ENCODE results near the gene ERCC6. TPM values are rescaled to one million over a fixed set of nuclear protein-coding genes. Genes with fewer than 3 reads are reported as not detected.

Gene ERCC6
- total and polyA plus RNA-seq, 10 of the 15 experiments (the other 5 are each of a cell fraction or from before 2014, with no cell fraction given): 4.3 to 15.6 (median 7.8) TPM

DNA sequence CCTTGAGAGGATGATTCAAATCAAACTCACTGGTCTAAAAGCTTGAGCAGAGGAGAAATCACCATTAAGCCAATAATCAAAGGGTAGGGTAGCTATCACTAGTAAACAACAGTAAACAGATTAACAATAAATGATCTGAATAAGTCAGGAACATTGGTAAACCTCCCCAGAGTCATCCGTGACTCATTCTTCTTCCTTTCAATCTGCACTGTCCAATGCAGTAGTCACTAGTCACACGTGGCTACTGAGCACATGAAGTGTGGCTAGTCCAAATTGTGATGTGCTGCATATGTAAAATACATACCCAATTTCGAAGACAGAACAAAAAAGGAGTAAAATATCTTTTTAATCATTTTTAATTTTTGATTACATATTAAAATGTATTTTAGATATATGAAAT lies 64.0 kb downstream of the ERCC6 start:
- CTCF ChIA-PET: no interaction called here
- Histone ChIP-seq H3K79me2 (ENCODE audit: control insufficient read depth, insufficient read depth, low read length) (no peaks in the 10 kb centered on the region), H3K4me1 (ENCODE audit: control insufficient read depth, insufficient read depth, low read length) (no peaks in the 10 kb centered on the region), H3K4me2 (ENCODE audit: control insufficient read depth, insufficient read depth) (no peak overlapping the region), H3K36me3 (ENCODE audit: control insufficient read depth in 2 of 2, insufficient read depth in 2 of 2, low read length in 1 of 2) (peaks cover 6 to 11% of the 10 kb centered on the region in 2 experiments), H3K27ac (ENCODE audit: control insufficient read depth, insufficient read depth) (no peak overlapping the region), H3K27me3 (replicated peaks in 1 of 2; ENCODE audit: control insufficient read depth in 2 of 2, insufficient read depth in 2 of 2, low read length in 1 of 2) (no peaks in the 10 kb centered on the region), H2AFZ (ENCODE audit: control insufficient read depth, low read depth, low read length) (no peak overlapping the region), H3K4me3 (no peak overlapping the region), H4K20me1 (ENCODE audit: control insufficient read depth, insufficient read depth) (no peaks in the 10 kb centered on the region), H3K9me3 (replicated peaks; ENCODE audit: control insufficient read depth, insufficient read depth, low read length) (no peaks in the 10 kb centered on the region), H3K9ac (ENCODE audit: control insufficient read depth, insufficient read depth, low read length) (no peak overlapping the region)
- intact Hi-C loops (cut with micrococcal nuclease; ENCODE audit: unreplicated experiment): no loop called here
- FAIRE-seq (no peak), ATAC-seq (no peak), DNase-seq (ENCODE audit: low read depth, low spot score) (no peak)
- no TSS peak for BruUV-seq (replicated peaks)
- in situ Hi-C loops (cut with MboI): no loop called here
- SMC1A ChIA-PET (ENCODE audit: uncharacterized antibody, unreplicated experiment): no interaction called here
- 58% methylated on average over 3 of the region's 3 CpGs for WGBS (ENCODE audit: insufficient coverage, insufficient replicate concordance, low lambda C conversion rate, missing lambda C conversion rate)
- POLR2A ChIA-PET: no interaction called here
- RAD21 ChIA-PET (ENCODE audit: unreplicated experiment): no interaction called here
- no peak for TF ChIP-seq CREB1 (IDR thresholded peaks at IDR 0.05; ENCODE audit: low read depth)
- TF ChIP-seq ATF7 (IDR thresholded peaks at IDR 0.05; ENCODE audit: low read depth): no peak
- TF ChIP-seq, protein P1, sequence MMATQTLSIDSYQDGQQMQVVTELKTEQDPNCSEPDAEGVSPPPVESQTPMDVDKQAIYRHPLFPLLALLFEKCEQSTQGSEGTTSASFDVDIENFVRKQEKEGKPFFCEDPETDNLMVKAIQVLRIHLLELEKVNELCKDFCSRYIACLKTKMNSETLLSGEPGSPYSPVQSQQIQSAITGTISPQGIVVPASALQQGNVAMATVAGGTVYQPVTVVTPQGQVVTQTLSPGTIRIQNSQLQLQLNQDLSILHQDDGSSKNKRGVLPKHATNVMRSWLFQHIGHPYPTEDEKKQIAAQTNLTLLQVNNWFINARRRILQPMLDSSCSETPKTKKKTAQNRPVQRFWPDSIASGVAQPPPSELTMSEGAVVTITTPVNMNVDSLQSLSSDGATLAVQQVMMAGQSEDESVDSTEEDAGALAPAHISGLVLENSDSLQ (IDR thresholded peaks at IDR 0.05): no peak
- no peak for TF ChIP-seq EGR1 (IDR thresholded peaks at IDR 0.05; ENCODE audit: borderline replicate concordance in 1 of 2, low read depth in 2 of 2, low read length in 2 of 2)
- TF ChIP-seq CHD1 (IDR thresholded peaks at IDR 0.05; ENCODE audit: low read depth, low read length): no peak
- no peak for TF ChIP-seq NFIC (IDR thresholded peaks at IDR 0.05; ENCODE audit: low read depth, low read length)
- TF ChIP-seq, protein P2, sequence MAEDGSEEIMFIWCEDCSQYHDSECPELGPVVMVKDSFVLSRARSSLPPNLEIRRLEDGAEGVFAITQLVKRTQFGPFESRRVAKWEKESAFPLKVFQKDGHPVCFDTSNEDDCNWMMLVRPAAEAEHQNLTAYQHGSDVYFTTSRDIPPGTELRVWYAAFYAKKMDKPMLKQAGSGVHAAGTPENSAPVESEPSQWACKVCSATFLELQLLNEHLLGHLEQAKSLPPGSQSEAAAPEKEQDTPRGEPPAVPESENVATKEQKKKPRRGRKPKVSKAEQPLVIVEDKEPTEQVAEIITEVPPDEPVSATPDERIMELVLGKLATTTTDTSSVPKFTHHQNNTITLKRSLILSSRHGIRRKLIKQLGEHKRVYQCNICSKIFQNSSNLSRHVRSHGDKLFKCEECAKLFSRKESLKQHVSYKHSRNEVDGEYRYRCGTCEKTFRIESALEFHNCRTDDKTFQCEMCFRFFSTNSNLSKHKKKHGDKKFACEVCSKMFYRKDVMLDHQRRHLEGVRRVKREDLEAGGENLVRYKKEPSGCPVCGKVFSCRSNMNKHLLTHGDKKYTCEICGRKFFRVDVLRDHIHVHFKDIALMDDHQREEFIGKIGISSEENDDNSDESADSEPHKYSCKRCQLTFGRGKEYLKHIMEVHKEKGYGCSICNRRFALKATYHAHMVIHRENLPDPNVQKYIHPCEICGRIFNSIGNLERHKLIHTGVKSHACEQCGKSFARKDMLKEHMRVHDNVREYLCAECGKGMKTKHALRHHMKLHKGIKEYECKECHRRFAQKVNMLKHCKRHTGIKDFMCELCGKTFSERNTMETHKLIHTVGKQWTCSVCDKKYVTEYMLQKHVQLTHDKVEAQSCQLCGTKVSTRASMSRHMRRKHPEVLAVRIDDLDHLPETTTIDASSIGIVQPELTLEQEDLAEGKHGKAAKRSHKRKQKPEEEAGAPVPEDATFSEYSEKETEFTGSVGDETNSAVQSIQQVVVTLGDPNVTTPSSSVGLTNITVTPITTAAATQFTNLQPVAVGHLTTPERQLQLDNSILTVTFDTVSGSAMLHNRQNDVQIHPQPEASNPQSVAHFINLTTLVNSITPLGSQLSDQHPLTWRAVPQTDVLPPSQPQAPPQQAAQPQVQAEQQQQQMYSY (CRISPR knock-in tag; IDR thresholded peaks at IDR 0.05): no peak
- no peak for TF ChIP-seq ESRRA (IDR thresholded peaks at IDR 0.05; ENCODE audit: low read length)
- no peak for TF ChIP-seq TCF3 (IDR thresholded peaks at IDR 0.05; ENCODE audit: borderline replicate concordance, insufficient read depth, low read depth, low read length)
- TF ChIP-seq SUPT20H (IDR thresholded peaks at IDR 0.05; ENCODE audit: borderline replicate concordance, control insufficient read depth, low read depth, low read length): no peak
- TF ChIP-seq, protein P3, sequence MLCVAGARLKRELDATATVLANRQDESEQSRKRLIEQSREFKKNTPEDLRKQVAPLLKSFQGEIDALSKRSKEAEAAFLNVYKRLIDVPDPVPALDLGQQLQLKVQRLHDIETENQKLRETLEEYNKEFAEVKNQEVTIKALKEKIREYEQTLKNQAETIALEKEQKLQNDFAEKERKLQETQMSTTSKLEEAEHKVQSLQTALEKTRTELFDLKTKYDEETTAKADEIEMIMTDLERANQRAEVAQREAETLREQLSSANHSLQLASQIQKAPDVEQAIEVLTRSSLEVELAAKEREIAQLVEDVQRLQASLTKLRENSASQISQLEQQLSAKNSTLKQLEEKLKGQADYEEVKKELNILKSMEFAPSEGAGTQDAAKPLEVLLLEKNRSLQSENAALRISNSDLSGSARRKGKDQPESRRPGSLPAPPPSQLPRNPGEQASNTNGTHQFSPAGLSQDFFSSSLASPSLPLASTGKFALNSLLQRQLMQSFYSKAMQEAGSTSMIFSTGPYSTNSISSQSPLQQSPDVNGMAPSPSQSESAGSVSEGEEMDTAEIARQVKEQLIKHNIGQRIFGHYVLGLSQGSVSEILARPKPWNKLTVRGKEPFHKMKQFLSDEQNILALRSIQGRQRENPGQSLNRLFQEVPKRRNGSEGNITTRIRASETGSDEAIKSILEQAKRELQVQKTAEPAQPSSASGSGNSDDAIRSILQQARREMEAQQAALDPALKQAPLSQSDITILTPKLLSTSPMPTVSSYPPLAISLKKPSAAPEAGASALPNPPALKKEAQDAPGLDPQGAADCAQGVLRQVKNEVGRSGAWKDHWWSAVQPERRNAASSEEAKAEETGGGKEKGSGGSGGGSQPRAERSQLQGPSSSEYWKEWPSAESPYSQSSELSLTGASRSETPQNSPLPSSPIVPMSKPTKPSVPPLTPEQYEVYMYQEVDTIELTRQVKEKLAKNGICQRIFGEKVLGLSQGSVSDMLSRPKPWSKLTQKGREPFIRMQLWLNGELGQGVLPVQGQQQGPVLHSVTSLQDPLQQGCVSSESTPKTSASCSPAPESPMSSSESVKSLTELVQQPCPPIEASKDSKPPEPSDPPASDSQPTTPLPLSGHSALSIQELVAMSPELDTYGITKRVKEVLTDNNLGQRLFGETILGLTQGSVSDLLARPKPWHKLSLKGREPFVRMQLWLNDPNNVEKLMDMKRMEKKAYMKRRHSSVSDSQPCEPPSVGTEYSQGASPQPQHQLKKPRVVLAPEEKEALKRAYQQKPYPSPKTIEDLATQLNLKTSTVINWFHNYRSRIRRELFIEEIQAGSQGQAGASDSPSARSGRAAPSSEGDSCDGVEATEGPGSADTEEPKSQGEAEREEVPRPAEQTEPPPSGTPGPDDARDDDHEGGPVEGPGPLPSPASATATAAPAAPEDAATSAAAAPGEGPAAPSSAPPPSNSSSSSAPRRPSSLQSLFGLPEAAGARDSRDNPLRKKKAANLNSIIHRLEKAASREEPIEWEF (IDR thresholded peaks at IDR 0.05; ENCODE audit: insufficient replicate concordance, low read depth, low read length): no peak
- no peak for TF ChIP-seq RAD21 (IDR thresholded peaks at IDR 0.05; ENCODE audit: insufficient read depth, low read depth, low read length)
- no peak for TF ChIP-seq LARP7 (IDR thresholded peaks at IDR 0.05)
- TF ChIP-seq STAT3 (IDR thresholded peaks at IDR 0.05; ENCODE audit: low read depth, low read length): no peak
- TF ChIP-seq NFXL1 (IDR thresholded peaks at IDR 0.05; ENCODE audit: borderline replicate concordance): no peak

All from GM12878 (cell line).